HL-60 (cell line): ENCODE data around the gene RIPOR2.

ENCODE experiments used
- POLR2AphosphoS5 ChIP-seq: IDR thresholded peaks from 2 replicates; pipeline ENCODE4 v1.6.1; 2012; ENCODE audit warnings: low read depth
- TF ChIP-seq, protein P1 (sequence below): IDR thresholded peaks from one replicate; pipeline ENCODE4 v1.5.1; 2011; ENCODE audit warnings: low read length, control low read depth, inconsistent platforms; ENCODE audit not compliant: insufficient read depth
- TF ChIP-seq, protein P2 (sequence below): IDR thresholded peaks from 2 replicates; pipeline ENCODE4 v1.6.1; 2012; ENCODE audit warnings: low read depth; ENCODE audit not compliant: insufficient replicate concordance

GRCh38 chr6:24861934-24862333 is 73.8 kb downstream of the RIPOR2 start:
- TF ChIP-seq, protein P1, sequence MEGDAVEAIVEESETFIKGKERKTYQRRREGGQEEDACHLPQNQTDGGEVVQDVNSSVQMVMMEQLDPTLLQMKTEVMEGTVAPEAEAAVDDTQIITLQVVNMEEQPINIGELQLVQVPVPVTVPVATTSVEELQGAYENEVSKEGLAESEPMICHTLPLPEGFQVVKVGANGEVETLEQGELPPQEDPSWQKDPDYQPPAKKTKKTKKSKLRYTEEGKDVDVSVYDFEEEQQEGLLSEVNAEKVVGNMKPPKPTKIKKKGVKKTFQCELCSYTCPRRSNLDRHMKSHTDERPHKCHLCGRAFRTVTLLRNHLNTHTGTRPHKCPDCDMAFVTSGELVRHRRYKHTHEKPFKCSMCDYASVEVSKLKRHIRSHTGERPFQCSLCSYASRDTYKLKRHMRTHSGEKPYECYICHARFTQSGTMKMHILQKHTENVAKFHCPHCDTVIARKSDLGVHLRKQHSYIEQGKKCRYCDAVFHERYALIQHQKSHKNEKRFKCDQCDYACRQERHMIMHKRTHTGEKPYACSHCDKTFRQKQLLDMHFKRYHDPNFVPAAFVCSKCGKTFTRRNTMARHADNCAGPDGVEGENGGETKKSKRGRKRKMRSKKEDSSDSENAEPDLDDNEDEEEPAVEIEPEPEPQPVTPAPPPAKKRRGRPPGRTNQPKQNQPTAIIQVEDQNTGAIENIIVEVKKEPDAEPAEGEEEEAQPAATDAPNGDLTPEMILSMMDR = no peak
- TF ChIP-seq, protein P2, sequence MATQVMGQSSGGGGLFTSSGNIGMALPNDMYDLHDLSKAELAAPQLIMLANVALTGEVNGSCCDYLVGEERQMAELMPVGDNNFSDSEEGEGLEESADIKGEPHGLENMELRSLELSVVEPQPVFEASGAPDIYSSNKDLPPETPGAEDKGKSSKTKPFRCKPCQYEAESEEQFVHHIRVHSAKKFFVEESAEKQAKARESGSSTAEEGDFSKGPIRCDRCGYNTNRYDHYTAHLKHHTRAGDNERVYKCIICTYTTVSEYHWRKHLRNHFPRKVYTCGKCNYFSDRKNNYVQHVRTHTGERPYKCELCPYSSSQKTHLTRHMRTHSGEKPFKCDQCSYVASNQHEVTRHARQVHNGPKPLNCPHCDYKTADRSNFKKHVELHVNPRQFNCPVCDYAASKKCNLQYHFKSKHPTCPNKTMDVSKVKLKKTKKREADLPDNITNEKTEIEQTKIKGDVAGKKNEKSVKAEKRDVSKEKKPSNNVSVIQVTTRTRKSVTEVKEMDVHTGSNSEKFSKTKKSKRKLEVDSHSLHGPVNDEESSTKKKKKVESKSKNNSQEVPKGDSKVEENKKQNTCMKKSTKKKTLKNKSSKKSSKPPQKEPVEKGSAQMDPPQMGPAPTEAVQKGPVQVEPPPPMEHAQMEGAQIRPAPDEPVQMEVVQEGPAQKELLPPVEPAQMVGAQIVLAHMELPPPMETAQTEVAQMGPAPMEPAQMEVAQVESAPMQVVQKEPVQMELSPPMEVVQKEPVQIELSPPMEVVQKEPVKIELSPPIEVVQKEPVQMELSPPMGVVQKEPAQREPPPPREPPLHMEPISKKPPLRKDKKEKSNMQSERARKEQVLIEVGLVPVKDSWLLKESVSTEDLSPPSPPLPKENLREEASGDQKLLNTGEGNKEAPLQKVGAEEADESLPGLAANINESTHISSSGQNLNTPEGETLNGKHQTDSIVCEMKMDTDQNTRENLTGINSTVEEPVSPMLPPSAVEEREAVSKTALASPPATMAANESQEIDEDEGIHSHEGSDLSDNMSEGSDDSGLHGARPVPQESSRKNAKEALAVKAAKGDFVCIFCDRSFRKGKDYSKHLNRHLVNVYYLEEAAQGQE = no peak
- TF ChIP-seq POLR2AphosphoS5 = no peak
